GM12878 (cell line): ENCODE measurements around the gene CCL7. TPM values are rescaled to one million over a fixed set of nuclear protein-coding genes. Genes with fewer than 3 reads are reported as not detected.

Experiments used
- ATAC-seq: fragments of 200-7000 bp; cut with Tn5 transposase; 3 replicates; pipeline ENCODE4 v1.9.1; 2020; ENCODE audit warnings: mild to moderate bottlenecking, moderate library complexity
- BruUV-seq: library from RNA; stranded (reverse); fragments of 400-500 nt; replicated peaks from 2 replicates; lab custom pipeline; 2021; lab: Mats Ljungman, UMichigan
- CTCF ChIA-PET: fragments of 300-600 bp; sonication (Branson Sonifier 250); formaldehyde crosslinking; extraction: SDS; loops from one replicate; lab custom pipeline; 2021; ENCODE audit warnings: inconsistent platforms; lab: Yijun Ruan, JAX
- POLR2A ChIA-PET: fragments of 350-600 bp; formaldehyde crosslinking; extraction: SDS; loops from one replicate; lab custom pipeline; 2021; ENCODE audit warnings: inconsistent platforms; lab: Charles Lee
- RAD21 ChIA-PET: fragments of 300-600 bp; sonication (Branson Sonifier 250); formaldehyde crosslinking; loops from one replicate; lab custom pipeline; 2023; ENCODE audit warnings: antibody characterized with exemption; ENCODE audit not compliant: unreplicated experiment; lab: Charles Lee
- SMC1A ChIA-PET: fragments of 300-600 bp; sonication (Branson Sonifier 250); formaldehyde crosslinking; loops from one replicate; lab custom pipeline; 2023; ENCODE audit not compliant: unreplicated experiment, uncharacterized antibody; lab: Charles Lee
- DNase-seq: peaks from one replicate; pipeline ENCODE4 v3.0.0-alpha.2; 2011; ENCODE audit warnings: low read depth, low spot score
- FAIRE-seq: peaks from 3 replicates; lab custom pipeline; 2011; peaks lifted over from hg19 to GRCh38; lab: Jason Lieb, UNC
- H2AFZ ChIP-seq: 2 replicates; pipeline ENCODE4 v1.6.0; 2011; ENCODE audit warnings: low read depth, low read length, control low read depth; ENCODE audit not compliant: control insufficient read depth
- H3K27ac ChIP-seq: 2 replicates; pipeline ENCODE4 v1.5.1; 2011; ENCODE audit warnings: control low read depth; ENCODE audit not compliant: control insufficient read depth, insufficient read depth
- H3K27me3 ChIP-seq, 2 experiments: replicated peaks in 1 of 2; 2 replicates each; pipeline versions ENCODE4 v1.6.0 to v1.6.1; 2011; ENCODE audit warnings: low read length in 1 of 2; ENCODE audit not compliant: control insufficient read depth in 2 of 2, insufficient read depth in 2 of 2
- H3K36me3 ChIP-seq, 2 experiments: 2 replicates each; pipeline ENCODE4 v1.5.1; 2011; ENCODE audit warnings: low read length in 1 of 2; ENCODE audit not compliant: control insufficient read depth in 2 of 2, insufficient read depth in 2 of 2
- H3K4me1 ChIP-seq: 2 replicates; pipeline ENCODE4 v1.6.1; 2011; ENCODE audit warnings: mild to moderate bottlenecking, low read length, moderate library complexity, mixed read lengths; ENCODE audit not compliant: control insufficient read depth, insufficient read depth
- H3K4me2 ChIP-seq: 2 replicates; pipeline ENCODE4 v1.6.0; 2011; ENCODE audit warnings: control low read depth; ENCODE audit not compliant: control insufficient read depth, insufficient read depth
- H3K4me3 ChIP-seq: fragments of 200-600 bp; sonication (generic); 2 replicates; pipeline ENCODE4 v1.5.1; 2016
- H3K79me2 ChIP-seq: 2 replicates; pipeline ENCODE4 v1.6.0; 2011; ENCODE audit warnings: low read length; ENCODE audit not compliant: control insufficient read depth, insufficient read depth
- H3K9ac ChIP-seq: 2 replicates; pipeline ENCODE4 v1.8.0; 2011; ENCODE audit warnings: low read length, control low read depth, mixed read lengths; ENCODE audit not compliant: control insufficient read depth, insufficient read depth
- H3K9me3 ChIP-seq: replicated peaks from 3 replicates; pipeline ENCODE4 v1.5.1; 2011; ENCODE audit warnings: mild to moderate bottlenecking, low read length; ENCODE audit not compliant: control insufficient read depth, insufficient read depth
- H4K20me1 ChIP-seq: 2 replicates; pipeline ENCODE4 v1.6.0; 2011; ENCODE audit not compliant: control insufficient read depth, insufficient read depth
- ATF7 ChIP-seq: fragments of 450-650 bp; IDR thresholded peaks from 2 replicates; pipeline ENCODE4 v1.6.1; 2016; ENCODE audit warnings: low read depth, mild to moderate bottlenecking
- BCL3 ChIP-seq: IDR thresholded peaks from 2 replicates; pipeline ENCODE4 v1.6.1; 2011; ENCODE audit warnings: borderline replicate concordance, low read depth, mild to moderate bottlenecking, moderate library complexity, low read length; ENCODE audit not compliant: insufficient read depth, poor library complexity, severe bottlenecking
- CBX5 ChIP-seq: sonication (generic); IDR thresholded peaks from 2 replicates; pipeline ENCODE4 v1.6.1; 2016; ENCODE audit warnings: low read depth, moderate library complexity, mild to moderate bottlenecking, inconsistent platforms
- EZH2 ChIP-seq: IDR thresholded peaks from 2 replicates; pipeline ENCODE4 v1.6.1; 2012; ENCODE audit warnings: low read depth, mild to moderate bottlenecking, control low read depth, inconsistent platforms, low read length, borderline replicate concordance; ENCODE audit not compliant: control insufficient read depth
- HSF1 ChIP-seq: fragments of 150-350 bp; IDR thresholded peaks from 2 replicates; pipeline ENCODE4 v1.6.1; 2014; ENCODE audit warnings: mild to moderate bottlenecking, low read depth, low read length
- PML ChIP-seq: IDR thresholded peaks from 2 replicates; pipeline ENCODE4 v1.6.1; 2012; ENCODE audit warnings: low read length, inconsistent platforms
- RELB ChIP-seq: fragments of 450-650 bp; IDR thresholded peaks from 2 replicates; pipeline ENCODE4 v1.6.1; 2017; ENCODE audit warnings: low read depth, mild to moderate bottlenecking, moderate library complexity
- SIN3A ChIP-seq: IDR thresholded peaks from 2 replicates; pipeline ENCODE4 v1.6.1; 2012; ENCODE audit warnings: low read depth, low read length, improper control_type of control experiment
- SKIL ChIP-seq: fragments of 450-650 bp; IDR thresholded peaks from 2 replicates; pipeline ENCODE4 v1.6.1; 2017; ENCODE audit warnings: mild to moderate bottlenecking, low read depth, inconsistent platforms; ENCODE audit not compliant: poor library complexity, severe bottlenecking
- SP1 ChIP-seq: IDR thresholded peaks from one replicate; pipeline ENCODE4 v1.6.1; 2011; ENCODE audit warnings: low read depth, low read length
- STAT1 ChIP-seq: fragments of 450-650 bp; conservative IDR thresholded peaks from 2 replicates; pipeline ENCODE4 v1.6.1; 2014; ENCODE audit warnings: antibody characterized with exemption, mild to moderate bottlenecking
- ZBTB11 ChIP-seq: fragments of 450-650 bp; formaldehyde crosslinking; IDR thresholded peaks from 2 replicates; pipeline ENCODE4 v1.5.0; 2022; ENCODE audit warnings: mild to moderate bottlenecking, missing genetic modification characterization
- WGBS: methylation state at CpG from one replicate; pipeline ENCODE4 v1.1.6; 2016; ENCODE audit warnings: low lambda C conversion rate; ENCODE audit not compliant: insufficient replicate concordance, insufficient coverage; ENCODE audit errors: missing lambda C conversion rate; 5-methylcytosine and 5-hydroxymethylcytosine counted together
- in situ Hi-C: fragments of 300-500 bp; cut with MboI; formaldehyde crosslinking; loops from 9 replicates; pipeline ENCODE4 v1.14.3; 2018; ENCODE audit warnings: mixed read lengths
- intact Hi-C: fragments of 100-400 bp; cut with micrococcal nuclease; formaldehyde crosslinking; loops from one replicate; pipeline ENCODE4 v1.14.2; 2022; ENCODE audit not compliant: unreplicated experiment
- polyA plus RNA-seq, 11 experiments: library from polyadenylated mRNA; depleted of rRNA in 4 of 11; unstranded in 6 of 11; stranded (reverse) in 5 of 11; fragments of >200 nt; fragmentation: Nextera tagmentation in 4 of 11; fragmentation: Illumina TruSeq in 1 of 11; extraction: Ambion mirVana in 4 of 11; extraction: Trizol in 1 of 11; gene quantifications; 1 replicate in 1 of 11; 2 replicates in 10 of 11; pipeline versions ENCODE4 v1.2.1 to v1.2.3, GENCODE V29; 2011 to 2016; ENCODE audit warnings: inconsistent platforms in 2 of 11, missing spikeins in 2 of 11, low read depth in 1 of 11
- total RNA-seq, 4 experiments: library from RNA; depleted of rRNA in 3 of 4; stranded (reverse); fragments of >200 nt in 3 of 4; fragmentation: Illumina TruSeq in 1 of 4; extraction: Trizol in 1 of 4; gene quantifications; 2 replicates each; pipeline versions ENCODE4 v1.2.1 to v1.2.3, GENCODE V29; 2013 to 2021

The CCL7 gene
- total and polyA plus RNA-seq, 10 of the 15 experiments (the other 5 are each of a cell fraction or from before 2014, with no cell fraction given) = not detected

- BruUV-seq = no TSS peak
- in situ Hi-C loops = no loop called here
- WGBS = 13% methylated on average over 1 of the region's 1 CpG
- ChIA-PET SMC1A (no interaction called here), CTCF (no interaction called here), RAD21 (no interaction called here), POLR2A (no interaction called here)
- no peaks in the 10 kb centered on the region; the same call in 1 of the 2 replicates for H4K20me1 ChIP-seq
- H3K9ac ChIP-seq = no peak overlapping the region
- no peak overlapping the region for H3K4me3 ChIP-seq
- H3K79me2 ChIP-seq = no peaks in the 10 kb centered on the region
- no peaks in the 10 kb centered on the region for H3K9me3 ChIP-seq
- no peak overlapping the region for H3K27ac ChIP-seq
- DNase-seq = no peak
- H3K4me1 ChIP-seq = no peaks in the 10 kb centered on the region
- no peak for ATAC-seq
- FAIRE-seq = no peak
- H3K4me2 ChIP-seq = no peak overlapping the region
- intact Hi-C loops = no loop called here
- peaks cover 1 to 15% of the 10 kb centered on the region in 2 experiments for H3K27me3 ChIP-seq
- no peaks in the 10 kb centered on the region for H3K36me3 ChIP-seq
- no peak overlapping the region for H2AFZ ChIP-seq
- TF ChIP-seq SKIL (no peak), ZBTB11 (CRISPR knock-in tag) (no peak), CBX5 (no peak), STAT1 (no peak), ATF7 (no peak), PML (no peak), HSF1 (no peak), SP1 (no peak), EZH2 (no peak), SIN3A (no peak), RELB (no peak), BCL3 (no peak)
Measured at GRCh38 chr17:34257986-34258326, 12.1 kb upstream of the CCL7 start.
